ENCODE measurements around the gene SUSD6. TPM values are rescaled to one million over a fixed set of nuclear protein-coding genes. Genes with fewer than 3 reads are reported as not detected.
"Not testable (repeated sequence)": the region's sequence is repeated elsewhere in the genome, so short reads cannot be mapped to it uniquely, and the experiment has no call there.

Gene SUSD6
- polyA plus RNA-seq, 2 of the 4 experiments (the other 2 are of a cell fraction), result 4.3 to 7.0 TPM

GRCh38 chr14:69698572-69698971, 87.2 kb downstream of the SUSD6 start:
- no peak overlapping the region for H3K4me3 ChIP-seq
- ChIA-PET CTCF (interaction anchor here (1.6 to 2.3 kb wide), 2 partner anchors 13 to 114 kb away, joined by 6 to 7 read pairs; no protein-coding TSS in a partner anchor), POLR2A (no interaction called here)
- H3K27ac ChIP-seq, result no peak overlapping the region
- H3K4me2 ChIP-seq, result no peak overlapping the region
- TF ChIP-seq PHF8 (IDR thresholded peaks at IDR 0.05; ENCODE audit: borderline replicate concordance, low read depth) (no peak), TFCP2L1 (CRISPR knock-in tag; IDR thresholded peaks at IDR 0.05) (no peak), HOXB5 (CRISPR knock-in tag; IDR thresholded peaks at IDR 0.05) (no peak), FOSB (CRISPR knock-in tag; IDR thresholded peaks at IDR 0.05) (no peak), NPAS2 (CRISPR knock-in tag; IDR thresholded peaks at IDR 0.05; ENCODE audit: borderline replicate concordance) (no peak), POLR2A (IDR thresholded peaks at IDR 0.05; ENCODE audit: low read length) (no peak), HEYL (CRISPR knock-in tag; IDR thresholded peaks at IDR 0.05) (no peak), ZSCAN20 (CRISPR knock-in tag; IDR thresholded peaks at IDR 0.05) (no peak), FOXS1 (CRISPR knock-in tag; IDR thresholded peaks at IDR 0.05) (no peak), ATOH8 (CRISPR knock-in tag; IDR thresholded peaks at IDR 0.05; ENCODE audit: low read depth) (no peak), GATA3 (IDR thresholded peaks at IDR 0.05; ENCODE audit: borderline replicate concordance) (no peak), RAD21 (conservative IDR thresholded peaks at IDR 0.05 in 1 of 2, IDR thresholded peaks at IDR 0.05 in 1 of 2) (no peak), MAX (IDR thresholded peaks at IDR 0.05) (no peak), EP300 (IDR thresholded peaks at IDR 0.05) (no peak), FOSL2 (IDR thresholded peaks at IDR 0.05) (no peak), FOSL2 (CRISPR knock-in tag; IDR thresholded peaks at IDR 0.05) (no peak), CBX2 (IDR thresholded peaks at IDR 0.05; ENCODE audit: borderline replicate concordance, low read depth) (no peak)
- TF ChIP-seq, protein P1, sequence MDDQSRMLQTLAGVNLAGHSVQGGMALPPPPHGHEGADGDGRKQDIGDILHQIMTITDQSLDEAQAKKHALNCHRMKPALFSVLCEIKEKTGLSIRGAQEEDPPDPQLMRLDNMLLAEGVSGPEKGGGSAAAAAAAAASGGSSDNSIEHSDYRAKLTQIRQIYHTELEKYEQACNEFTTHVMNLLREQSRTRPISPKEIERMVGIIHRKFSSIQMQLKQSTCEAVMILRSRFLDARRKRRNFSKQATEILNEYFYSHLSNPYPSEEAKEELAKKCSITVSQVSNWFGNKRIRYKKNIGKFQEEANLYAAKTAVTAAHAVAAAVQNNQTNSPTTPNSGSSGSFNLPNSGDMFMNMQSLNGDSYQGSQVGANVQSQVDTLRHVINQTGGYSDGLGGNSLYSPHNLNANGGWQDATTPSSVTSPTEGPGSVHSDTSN (IDR thresholded peaks at IDR 0.05), result no peak
- TF ChIP-seq, protein P2, sequence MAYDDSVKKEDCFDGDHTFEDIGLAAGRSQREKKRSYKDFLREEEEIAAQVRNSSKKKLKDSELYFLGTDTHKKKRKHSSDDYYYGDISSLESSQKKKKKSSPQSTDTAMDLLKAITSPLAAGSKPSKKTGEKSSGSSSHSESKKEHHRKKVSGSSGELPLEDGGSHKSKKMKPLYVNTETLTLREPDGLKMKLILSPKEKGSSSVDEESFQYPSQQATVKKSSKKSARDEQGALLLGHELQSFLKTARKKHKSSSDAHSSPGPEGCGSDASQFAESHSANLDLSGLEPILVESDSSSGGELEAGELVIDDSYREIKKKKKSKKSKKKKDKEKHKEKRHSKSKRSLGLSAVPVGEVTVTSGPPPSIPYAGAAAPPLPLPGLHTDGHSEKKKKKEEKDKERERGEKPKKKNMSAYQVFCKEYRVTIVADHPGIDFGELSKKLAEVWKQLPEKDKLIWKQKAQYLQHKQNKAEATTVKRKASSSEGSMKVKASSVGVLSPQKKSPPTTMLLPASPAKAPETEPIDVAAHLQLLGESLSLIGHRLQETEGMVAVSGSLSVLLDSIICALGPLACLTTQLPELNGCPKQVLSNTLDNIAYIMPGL (CRISPR knock-in tag; IDR thresholded peaks at IDR 0.05; ENCODE audit: borderline replicate concordance), result no peak
- H3K4me1 ChIP-seq, result peaks cover 8% of the 10 kb centered on the region
- no peak for FAIRE-seq
- ATAC-seq, result no peak
- WGBS (ENCODE audit: missing lambda C conversion rate), result 93% methylated on average over 3 of the region's 3 CpGs
- no peak for DNase-seq (ENCODE audit: low read depth in 1 of 2, low spot score in 1 of 2)
- H3K9me3 ChIP-seq, result no peaks in the 10 kb centered on the region

- H3K9me3 ChIP-seq; FAIRE-seq; ATAC-seq; H3K4me1 ChIP-seq; H3K4me2 ChIP-seq; DNase-seq (ENCODE audit: low read depth in 1 of 2, low spot score in 1 of 2); H3K27ac ChIP-seq; H3K4me3 ChIP-seq; POLR2A ChIA-PET: not testable (repeated sequence)
- WGBS (ENCODE audit: missing lambda C conversion rate), result 85% methylated on average over 6 of the region's 6 CpGs
- CTCF ChIA-PET, result interaction anchor here (0.7 to 2.3 kb wide), 4 partner anchors 10 to 124 kb away, joined by 3 to 7 read pairs (median 4); no protein-coding TSS in a partner anchor
Measured at GRCh38 chr14:69699243-69699642, 87.8 kb downstream of the SUSD6 start.

DNA sequence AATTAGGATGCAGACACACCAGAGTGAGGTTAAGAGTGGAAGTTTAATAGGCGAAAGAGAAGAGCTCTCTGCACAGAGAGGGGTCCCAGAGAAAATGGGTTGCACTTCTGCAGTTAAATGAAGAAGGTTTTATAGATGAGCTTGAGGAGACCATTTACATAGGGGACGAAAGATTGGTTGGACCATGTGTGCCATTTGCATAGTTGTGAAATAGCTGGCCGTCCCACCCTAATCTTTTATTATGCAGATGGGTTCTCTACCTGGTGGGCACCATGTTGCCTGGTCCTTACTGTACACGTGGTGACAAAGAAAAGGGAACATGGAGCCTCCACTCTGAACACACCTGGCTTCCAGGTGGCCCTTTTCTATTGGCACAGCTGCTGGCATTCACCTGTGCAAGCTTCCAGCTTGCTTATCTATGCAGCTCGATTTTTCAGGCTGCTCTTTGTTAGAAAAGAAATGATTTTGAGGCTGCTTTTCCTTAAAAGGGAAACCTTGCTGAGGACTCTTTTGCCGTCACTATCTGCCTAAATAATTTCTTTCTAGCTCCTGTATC, 88.4 kb downstream of the SUSD6 start:
- DNase-seq (ENCODE audit: low read depth in 1 of 2, low spot score in 1 of 2) (no peak), FAIRE-seq (no peak), ATAC-seq (no peak)
- WGBS (ENCODE audit: missing lambda C conversion rate), result 66% methylated on average over 6 of the region's 6 CpGs
- Histone ChIP-seq H3K27ac (no peak overlapping the region), H3K4me2 (no peak overlapping the region), H3K9me3 (no peaks in the 10 kb centered on the region), H3K4me3 (no peak overlapping the region), H3K4me1 (no peaks in the 10 kb centered on the region)
- no peak for TF ChIP-seq PHF8 (IDR thresholded peaks at IDR 0.05; ENCODE audit: borderline replicate concordance, low read depth)
- ChIA-PET POLR2A (no interaction called here), CTCF (interaction anchor here (0.7 to 2.3 kb wide), 4 partner anchors 11 to 124 kb away, joined by 3 to 6 read pairs (median 3); no protein-coding TSS in a partner anchor)
